ENCODE data around the gene RER1.

The RER1 gene

DNA sequence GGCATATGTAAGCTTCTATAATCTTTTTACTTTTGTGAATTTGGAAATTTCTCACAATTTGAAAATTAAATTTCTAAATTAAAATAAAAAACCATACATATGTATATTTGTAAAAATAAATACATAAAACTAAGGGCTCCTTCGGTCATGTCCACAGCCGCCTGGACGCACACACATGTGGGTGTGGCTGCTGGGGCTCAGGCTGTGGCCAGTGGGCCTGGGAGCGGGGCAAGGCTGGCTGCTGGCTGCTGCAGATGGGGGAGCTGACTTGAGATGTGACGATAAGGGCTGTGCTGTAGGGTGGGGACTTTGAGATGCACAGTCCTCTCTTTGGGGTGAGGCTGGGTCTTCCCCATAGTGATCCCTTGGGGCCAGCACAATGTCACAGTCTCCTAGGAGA lies 4.8 kb downstream of the RER1 start:
- Histone ChIP-seq H3K4me2 (ENCODE audit: low read depth, low read length, poor library complexity, severe bottlenecking) (no peak overlapping the region), H3K4me3 (ENCODE audit: insufficient read depth, low read length, poor library complexity, severe bottlenecking) (no peak overlapping the region), H3K27me3 (ENCODE audit: low read length) (no peaks in the 10 kb centered on the region), H3K79me2 (ENCODE audit: insufficient read depth, low read length) (peaks cover 25% of the 10 kb centered on the region), H3F3A (ENCODE audit: insufficient read depth) (no peaks in the 10 kb centered on the region), H2AFZ (ENCODE audit: low read depth, low read length, severe bottlenecking) (no peak overlapping the region), H3K36me3 (ENCODE audit: low read length) (no peaks in the 10 kb centered on the region), H3K9ac (ENCODE audit: low read length) (no peak overlapping the region), H4K20me1 (ENCODE audit: low read depth, low read length) (no peaks in the 10 kb centered on the region), H3K9me2 (replicated peaks; ENCODE audit: insufficient read depth, low read length) (no peaks in the 10 kb centered on the region), H3K9me3 (ENCODE audit: insufficient read depth, low read length) (no peaks in the 10 kb centered on the region), H3K27ac (ENCODE audit: low read depth, low read length) (no peak overlapping the region)
- TF ChIP-seq, protein P1, sequence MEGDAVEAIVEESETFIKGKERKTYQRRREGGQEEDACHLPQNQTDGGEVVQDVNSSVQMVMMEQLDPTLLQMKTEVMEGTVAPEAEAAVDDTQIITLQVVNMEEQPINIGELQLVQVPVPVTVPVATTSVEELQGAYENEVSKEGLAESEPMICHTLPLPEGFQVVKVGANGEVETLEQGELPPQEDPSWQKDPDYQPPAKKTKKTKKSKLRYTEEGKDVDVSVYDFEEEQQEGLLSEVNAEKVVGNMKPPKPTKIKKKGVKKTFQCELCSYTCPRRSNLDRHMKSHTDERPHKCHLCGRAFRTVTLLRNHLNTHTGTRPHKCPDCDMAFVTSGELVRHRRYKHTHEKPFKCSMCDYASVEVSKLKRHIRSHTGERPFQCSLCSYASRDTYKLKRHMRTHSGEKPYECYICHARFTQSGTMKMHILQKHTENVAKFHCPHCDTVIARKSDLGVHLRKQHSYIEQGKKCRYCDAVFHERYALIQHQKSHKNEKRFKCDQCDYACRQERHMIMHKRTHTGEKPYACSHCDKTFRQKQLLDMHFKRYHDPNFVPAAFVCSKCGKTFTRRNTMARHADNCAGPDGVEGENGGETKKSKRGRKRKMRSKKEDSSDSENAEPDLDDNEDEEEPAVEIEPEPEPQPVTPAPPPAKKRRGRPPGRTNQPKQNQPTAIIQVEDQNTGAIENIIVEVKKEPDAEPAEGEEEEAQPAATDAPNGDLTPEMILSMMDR (IDR thresholded peaks at IDR 0.05; ENCODE audit: insufficient read depth, low read length, poor library complexity, severe bottlenecking) = no peak
- no peak for TF ChIP-seq EZH2phosphoT487 (conservative IDR thresholded peaks at IDR 0.05; ENCODE audit: low read length)

DNA sequence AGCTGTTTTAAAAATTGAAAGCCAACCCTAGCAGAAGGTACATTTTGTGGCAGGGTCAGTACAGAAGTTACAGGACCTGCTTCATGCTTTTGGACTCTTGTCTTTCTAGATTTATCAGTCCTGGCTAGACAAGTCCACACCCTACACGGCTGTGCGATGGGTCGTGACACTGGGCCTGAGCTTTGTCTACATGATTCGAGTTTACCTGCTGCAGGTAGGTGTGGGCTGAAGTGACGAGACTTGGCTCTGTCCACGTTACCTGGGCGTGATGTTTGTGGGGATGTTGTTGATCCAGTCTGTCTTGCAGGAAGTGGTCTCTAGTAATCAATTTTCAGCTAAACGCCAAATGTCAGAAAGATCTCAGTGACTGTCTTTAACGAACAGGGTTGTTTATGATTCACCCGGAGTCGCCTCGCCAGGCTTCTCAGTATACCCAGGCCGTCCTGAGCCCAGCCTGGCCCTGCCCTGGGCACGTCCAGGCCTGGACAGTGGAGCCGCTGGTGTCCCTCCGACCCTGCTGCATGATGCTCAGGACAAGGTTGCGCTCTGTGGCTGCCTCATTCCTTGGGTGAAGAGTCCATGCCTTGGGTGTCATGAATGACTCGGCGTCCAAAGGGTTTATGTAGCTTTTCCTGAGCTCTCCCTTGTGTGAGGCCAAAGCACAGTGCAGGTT lies 5.5 kb downstream of the RER1 start:
- Histone ChIP-seq H3K27ac (ENCODE audit: low read depth, low read length) (no peak overlapping the region), H2AFZ (ENCODE audit: low read depth, low read length, severe bottlenecking) (no peak overlapping the region), H3K9me3 (ENCODE audit: insufficient read depth, low read length) (no peaks in the 10 kb centered on the region), H3K4me2 (ENCODE audit: low read depth, low read length, poor library complexity, severe bottlenecking) (no peak overlapping the region), H3K79me2 (ENCODE audit: insufficient read depth, low read length) (peaks cover 24% of the 10 kb centered on the region), H3K36me3 (ENCODE audit: low read length) (no peaks in the 10 kb centered on the region), H3K9ac (ENCODE audit: low read length) (no peak overlapping the region), H4K20me1 (ENCODE audit: low read depth, low read length) (no peaks in the 10 kb centered on the region), H3K4me3 (ENCODE audit: insufficient read depth, low read length, poor library complexity, severe bottlenecking) (no peak overlapping the region), H3K27me3 (ENCODE audit: low read length) (no peaks in the 10 kb centered on the region), H3K9me2 (replicated peaks; ENCODE audit: insufficient read depth, low read length) (no peaks in the 10 kb centered on the region), H3F3A (ENCODE audit: insufficient read depth) (no peaks in the 10 kb centered on the region)
- TF ChIP-seq, protein P1 (IDR thresholded peaks at IDR 0.05; ENCODE audit: insufficient read depth, low read length, poor library complexity, severe bottlenecking) = no peak
- TF ChIP-seq EZH2phosphoT487 (conservative IDR thresholded peaks at IDR 0.05; ENCODE audit: low read length) = no peak

DNA sequence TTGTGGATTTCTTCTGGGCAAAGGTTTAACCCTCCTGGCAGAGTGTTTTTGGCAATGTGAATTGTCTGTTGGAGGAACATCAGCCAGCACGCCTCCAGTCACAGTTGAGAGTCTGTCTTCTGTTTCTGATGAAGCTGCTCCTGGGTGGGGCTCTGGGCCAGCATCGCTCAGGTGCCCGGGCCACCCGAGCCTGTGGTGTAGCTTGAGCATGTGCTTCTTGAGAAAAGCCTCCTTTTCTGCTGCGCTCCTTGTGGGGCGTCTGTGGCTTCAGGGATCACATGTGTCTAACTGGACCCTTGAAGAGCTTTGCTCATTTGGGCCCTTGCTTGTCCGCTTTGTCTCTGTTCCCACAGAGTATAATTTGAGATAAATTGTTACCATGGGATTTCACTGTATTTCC lies 7.2 kb downstream of the RER1 start:
- Histone ChIP-seq H3F3A (ENCODE audit: insufficient read depth) (no peaks in the 10 kb centered on the region), H3K9ac (ENCODE audit: low read length) (no peak overlapping the region), H3K4me2 (ENCODE audit: low read depth, low read length, poor library complexity, severe bottlenecking) (no peak overlapping the region), H3K79me2 (ENCODE audit: insufficient read depth, low read length) (peaks cover 6% of the 10 kb centered on the region; the same call in 1 of the 2 replicates), H3K9me2 (replicated peaks; ENCODE audit: insufficient read depth, low read length) (no peaks in the 10 kb centered on the region), H3K4me3 (ENCODE audit: insufficient read depth, low read length, poor library complexity, severe bottlenecking) (no peak overlapping the region), H3K36me3 (ENCODE audit: low read length) (no peaks in the 10 kb centered on the region), H3K27me3 (ENCODE audit: low read length) (no peaks in the 10 kb centered on the region), H4K20me1 (ENCODE audit: low read depth, low read length) (no peaks in the 10 kb centered on the region), H3K27ac (ENCODE audit: low read depth, low read length) (no peak overlapping the region), H3K9me3 (ENCODE audit: insufficient read depth, low read length) (no peaks in the 10 kb centered on the region), H2AFZ (ENCODE audit: low read depth, low read length, severe bottlenecking) (no peak overlapping the region)
- TF ChIP-seq, protein P1 (IDR thresholded peaks at IDR 0.05; ENCODE audit: insufficient read depth, low read length, poor library complexity, severe bottlenecking) = no peak
- TF ChIP-seq EZH2phosphoT487 (conservative IDR thresholded peaks at IDR 0.05; ENCODE audit: low read length) = no peak

Data from SU-DHL-6 (cell line).